HG03354 (cell line): Measurements from ENCODE around the gene NES.

Experiments
- ATAC-seq: cut with Tn5 transposase; IDR thresholded peaks from one replicate; pipeline ENCODE4 v1.9.1; 2021; ENCODE audit warnings: mild to moderate bottlenecking; ENCODE audit not compliant: unreplicated experiment, poor library complexity, severe bottlenecking

Gene NES

DNA sequence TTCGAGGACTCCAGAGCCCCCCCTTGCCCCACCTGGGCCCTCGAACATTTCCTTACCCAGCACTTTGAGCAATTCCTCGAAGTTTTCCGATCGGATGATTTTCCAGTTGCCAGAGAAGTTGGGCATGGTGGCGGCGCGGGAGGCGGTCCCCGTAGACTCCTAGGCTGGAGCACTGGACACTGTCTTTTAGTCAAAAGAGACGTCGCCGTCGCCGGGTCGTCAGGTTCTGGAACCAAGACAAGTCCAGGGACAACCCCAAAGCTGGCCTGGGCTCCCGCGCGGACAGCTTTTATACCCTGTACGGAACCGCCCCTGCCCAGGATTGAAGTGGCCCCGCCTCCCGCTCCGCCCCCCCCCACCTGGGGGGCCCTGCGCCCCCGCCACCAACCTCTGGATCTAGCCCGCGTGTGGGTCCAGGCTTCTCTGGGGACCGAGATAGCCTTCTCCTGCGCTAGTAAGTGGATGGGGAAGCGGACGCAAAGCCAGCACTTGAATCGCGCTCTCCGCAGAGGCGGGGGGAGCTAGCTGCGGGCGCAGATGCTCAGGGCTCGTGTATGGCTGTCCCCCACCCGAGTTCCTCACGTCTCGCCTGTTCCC, 28.2 kb upstream of the NES start, which contains the start of gene CRABP2:
TSS of gene CRABP2 (minus strand) at position 263 of the 597 bp plus-strand sequence. CDS start at position 126, 137 bp downstream.
- ATAC-seq, result no peak

DNA sequence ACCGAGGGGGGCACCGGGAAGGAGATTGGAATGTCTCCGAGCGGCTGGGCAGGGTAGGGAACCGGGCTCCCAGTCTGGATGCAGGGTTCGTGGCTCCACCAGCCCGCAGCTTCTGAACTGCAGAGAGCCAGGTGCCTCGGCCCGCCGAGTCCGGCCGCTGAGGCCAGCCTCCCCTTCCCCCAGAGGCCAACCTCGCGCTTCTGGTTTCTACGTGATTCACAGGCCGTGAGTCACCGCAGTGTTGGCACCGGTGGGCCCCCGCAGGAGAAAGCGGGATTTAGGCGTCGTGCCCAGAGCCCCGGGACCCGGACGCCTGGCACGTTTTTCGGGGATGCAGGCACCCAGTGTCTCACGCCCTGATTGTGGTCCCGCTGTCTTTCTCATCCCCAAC, 27.7 kb upstream of the NES start:
- ATAC-seq, result no peak

DNA sequence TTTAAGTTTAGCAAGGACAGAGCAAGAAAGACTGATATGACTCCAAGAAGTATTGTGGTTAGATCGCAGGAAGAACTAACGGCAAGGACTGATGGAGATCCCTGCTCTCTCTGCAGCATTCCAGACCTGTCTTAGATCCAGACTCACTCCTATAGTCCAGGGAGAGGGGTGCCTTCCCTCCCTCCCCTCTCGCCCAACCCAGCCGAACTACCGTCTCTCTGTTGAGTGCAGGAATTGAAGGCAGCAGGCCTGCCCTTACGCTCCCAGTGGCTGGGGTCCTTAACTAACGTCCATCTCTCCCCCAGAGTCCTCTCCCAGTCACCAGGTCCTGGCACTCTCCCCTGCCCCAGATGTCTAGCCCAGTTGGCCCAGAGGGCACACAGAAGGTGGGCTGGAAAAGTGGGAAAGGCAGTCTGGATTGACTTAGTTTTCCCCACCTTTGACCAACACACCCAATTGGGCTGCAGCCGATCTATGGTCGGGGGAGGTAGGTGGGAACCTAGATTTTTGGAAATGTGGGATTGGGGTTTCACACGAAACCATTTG, 27.0 kb upstream of the NES start:
- ATAC-seq, result no peak

DNA sequence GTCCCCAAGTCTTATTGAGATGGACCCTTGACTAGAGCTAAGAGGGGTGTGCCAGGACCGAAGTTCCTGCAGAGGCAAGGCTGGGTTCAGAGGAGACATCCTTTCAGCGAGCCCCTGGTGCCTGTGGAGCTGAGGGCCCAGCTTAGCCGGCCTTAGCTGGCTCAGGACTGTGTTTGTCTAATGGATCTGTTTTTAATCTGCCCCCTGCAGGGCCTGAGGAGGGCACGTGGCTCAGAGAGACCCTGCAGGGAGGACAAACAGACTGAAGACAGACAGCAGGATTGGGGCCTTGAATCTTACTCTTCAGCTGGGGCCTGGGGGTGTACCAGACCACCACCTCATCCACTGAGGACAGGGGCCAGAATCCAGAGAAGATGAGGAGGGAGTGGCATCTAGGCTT, 26.5 kb upstream of the NES start:
- ATAC-seq, result no peak

DNA sequence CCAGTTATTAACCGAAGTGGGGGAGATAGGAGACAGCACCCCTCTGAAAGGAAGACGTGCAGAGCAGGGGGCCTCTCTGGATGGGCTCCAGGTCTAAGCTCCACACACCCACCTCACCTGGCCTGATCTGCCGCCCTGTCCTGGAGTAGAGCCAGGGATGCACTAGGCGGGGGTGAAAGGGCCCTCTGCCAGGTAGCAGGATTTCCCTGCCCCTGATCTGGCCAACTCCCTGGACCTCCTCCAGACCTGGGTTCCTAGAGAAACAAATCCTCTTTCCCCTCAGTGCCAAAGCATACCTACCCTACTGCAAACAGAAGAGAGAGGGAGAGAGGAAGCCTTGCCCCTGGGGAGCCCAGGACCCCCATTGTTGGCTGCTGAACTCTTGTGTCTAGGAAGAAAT, 26.1 kb upstream of the NES start:
- no peak for ATAC-seq

DNA sequence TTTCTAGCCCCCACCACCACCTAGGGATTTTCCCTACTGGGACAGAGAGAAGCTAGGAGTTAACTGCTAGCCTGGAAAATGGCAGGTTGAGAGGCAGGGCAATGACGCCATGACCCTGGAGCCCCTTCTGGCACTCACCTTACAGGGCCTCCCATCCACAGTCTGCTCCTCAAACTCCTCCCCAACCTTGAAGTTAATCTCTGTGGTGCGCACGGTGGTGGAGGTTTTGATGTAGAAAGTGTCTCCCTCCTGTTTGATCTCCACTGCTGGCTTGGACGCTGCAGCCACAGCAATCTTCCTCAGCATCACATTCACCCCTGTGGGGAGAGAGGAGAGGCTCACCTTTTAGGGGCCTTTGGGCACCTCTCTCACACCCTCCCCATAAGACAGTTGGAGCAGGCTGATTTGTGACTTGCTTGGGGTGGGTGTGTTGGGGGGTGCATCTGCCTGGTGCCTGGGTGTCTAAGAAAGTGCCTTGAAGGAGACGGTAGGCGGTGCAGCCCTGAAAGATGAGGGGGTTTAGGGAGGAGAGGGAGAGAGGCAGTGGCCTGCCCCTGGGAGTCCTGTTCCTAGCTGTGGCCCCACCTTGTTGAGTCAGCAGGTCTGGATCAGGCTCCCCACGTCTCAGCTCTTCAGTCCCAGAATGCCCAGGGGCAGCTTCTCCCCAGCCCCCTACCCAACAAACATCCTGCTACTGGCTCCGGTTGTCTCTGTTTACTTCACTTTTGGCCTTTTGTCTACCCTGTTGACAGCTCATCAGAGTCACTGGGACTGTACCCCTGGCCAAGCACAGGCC, 23.7 kb upstream of the NES start:
- ATAC-seq, result no peak

DNA sequence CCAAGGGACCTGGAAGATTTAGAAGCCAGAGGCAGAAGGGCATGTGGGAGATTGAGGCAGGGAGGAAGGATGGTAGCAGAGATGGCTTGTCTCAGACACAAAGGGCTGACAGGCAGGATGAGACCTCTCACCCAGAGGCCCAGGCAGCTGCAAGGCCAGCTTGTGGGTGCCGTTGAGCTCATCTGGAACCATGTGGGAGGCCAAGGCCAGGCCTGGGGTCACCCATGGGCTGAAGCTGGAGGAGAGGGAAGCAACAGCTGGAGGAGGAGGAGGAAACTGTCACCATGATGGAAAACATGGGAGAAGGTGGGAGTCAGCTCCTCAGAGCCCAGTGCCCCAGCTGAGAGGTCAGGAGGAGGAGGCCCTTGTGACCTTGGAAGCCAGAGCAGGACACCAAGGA, 21.8 kb upstream of the NES start:
- no peak for ATAC-seq

DNA sequence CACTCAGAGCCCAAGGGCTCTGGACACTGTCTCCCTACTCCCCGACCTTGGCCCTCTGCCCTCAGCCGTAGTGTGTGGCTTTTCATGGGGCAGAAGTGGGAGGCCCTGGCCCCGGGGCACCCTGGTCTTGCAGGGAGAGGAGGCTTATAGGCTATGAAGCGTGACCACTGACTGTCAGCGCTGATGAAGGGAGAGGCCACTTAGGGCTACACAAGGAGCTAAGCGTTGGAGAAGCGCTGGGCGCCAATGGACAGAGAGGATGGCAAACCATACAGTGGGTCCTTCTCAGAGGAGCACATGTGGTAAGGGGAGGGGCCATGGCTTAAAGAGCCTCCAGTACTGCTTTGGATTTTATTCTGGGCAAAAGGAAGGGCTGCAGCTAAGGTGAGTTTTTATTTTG, 20.3 kb upstream of the NES start:
- no peak for ATAC-seq

DNA sequence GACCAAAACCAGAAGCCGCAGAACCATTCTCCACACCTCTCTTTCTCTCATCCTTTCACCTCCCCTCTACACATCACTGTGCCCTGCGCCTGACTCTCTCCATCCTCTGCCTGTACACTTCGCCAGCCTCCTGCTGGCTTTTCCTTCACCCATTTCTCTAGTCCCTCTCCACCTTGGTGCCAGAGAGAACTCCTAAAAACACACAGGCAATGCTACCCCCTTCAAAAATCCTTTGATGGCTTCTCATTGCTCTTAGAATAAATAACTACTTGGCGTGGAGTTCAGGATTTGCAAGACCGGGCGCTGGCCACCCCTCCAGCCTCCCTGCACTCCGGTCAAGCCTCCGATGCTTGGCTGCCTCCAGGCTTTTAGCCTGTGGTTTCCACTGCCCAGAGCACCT, 19.5 kb upstream of the NES start:
- ATAC-seq, result no peak

DNA sequence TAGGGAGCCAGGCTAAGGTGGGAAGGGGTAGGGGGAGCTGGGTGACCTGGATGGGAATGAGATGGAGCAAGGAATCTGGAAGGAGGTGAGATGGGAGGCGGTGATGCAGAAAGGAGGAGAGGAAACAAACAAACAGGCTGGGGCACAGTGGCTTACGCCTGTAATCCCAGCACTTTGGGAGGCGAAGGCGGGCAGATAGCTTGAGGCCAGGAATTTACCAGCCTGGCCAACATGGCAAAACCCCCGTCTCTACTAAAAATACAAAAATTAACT, 17.4 kb upstream of the NES start:
- ATAC-seq, result no peak

DNA sequence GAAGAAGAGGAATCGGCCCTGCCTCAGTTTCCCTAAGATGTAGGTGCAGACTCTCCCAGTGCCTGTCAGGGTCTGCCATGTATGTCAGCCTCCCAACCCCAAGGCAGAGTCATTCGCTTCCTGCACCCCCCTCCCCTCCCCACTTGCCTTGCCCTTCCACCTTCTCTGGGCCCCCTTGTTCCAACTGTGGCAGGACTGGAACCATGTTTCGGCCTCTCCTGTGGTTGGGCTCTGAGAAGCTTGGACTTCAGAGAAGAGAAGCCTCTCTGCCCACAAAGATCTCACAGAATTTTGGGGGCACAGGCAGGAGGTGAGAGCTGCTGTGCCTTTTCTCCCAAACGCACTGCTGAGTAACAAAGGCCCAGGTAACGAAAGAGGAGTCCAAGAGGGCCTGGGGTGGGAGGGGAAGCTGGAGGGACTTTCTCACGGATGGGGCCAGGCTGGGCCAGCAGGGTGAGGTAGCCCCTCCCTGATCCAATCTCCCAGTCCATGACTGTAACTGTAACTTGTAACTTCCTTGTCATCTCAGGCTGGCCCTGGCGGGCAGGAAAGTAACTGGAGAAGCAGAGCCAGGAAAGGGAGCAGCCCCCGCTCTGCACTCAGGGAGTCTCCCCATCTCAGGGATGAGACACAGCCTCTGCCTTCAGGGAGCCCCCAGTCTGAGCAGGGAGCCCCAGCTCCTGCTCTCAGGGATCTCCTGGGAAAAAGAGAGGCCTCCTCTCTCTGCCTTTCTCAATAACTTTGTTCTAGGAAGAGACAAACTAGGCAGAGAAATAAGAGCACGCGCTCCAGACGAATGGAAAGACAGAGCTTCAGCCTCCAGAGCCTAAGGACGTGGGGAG, 16.9 kb upstream of the NES start:
- no peak for ATAC-seq

DNA sequence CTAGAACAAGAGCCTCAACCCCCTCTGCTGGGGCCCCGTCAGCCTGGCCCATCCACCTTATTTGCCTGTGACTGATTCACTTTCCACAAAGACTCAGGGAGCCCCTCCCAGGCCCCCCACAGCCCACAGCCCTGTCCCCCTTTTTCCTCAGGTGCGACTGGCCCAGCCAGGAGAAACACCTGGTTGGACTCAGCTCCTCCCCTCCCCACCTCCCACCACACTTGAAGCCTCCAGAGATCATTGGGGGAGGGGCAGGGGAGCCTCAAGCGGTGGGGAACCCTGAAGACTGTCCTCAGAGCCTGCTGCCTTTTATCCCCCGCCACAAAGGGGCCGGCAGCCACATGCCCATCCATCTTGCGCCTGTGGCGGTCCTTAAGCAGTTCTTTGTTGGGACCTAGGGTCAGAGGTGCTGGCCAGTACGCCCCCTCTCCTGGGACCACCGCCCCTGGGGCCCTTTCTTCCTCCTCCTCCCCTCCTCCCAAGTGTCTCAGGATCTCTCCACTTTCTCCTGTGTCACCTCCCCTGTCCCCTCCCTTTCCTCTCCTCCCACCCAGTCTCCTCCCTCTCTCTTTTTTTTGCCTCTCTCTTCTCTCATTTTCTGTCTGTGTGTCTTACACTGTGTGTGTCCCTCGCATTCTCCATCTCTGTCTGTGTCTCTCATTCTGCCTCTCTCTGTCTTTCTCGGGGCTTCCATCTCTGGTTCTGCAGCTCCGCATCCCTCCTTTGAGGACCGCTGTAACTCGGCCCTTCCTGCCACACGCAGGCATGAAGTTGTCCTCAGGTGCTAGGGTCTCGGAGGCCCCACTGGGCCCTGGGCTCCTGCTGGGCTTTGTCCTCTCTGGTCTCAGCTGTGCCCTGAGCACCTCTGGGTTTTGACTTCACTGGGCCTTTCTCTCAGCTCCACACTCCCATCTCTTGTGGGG, 16.0 kb upstream of the NES start:
- ATAC-seq, result no peak

DNA sequence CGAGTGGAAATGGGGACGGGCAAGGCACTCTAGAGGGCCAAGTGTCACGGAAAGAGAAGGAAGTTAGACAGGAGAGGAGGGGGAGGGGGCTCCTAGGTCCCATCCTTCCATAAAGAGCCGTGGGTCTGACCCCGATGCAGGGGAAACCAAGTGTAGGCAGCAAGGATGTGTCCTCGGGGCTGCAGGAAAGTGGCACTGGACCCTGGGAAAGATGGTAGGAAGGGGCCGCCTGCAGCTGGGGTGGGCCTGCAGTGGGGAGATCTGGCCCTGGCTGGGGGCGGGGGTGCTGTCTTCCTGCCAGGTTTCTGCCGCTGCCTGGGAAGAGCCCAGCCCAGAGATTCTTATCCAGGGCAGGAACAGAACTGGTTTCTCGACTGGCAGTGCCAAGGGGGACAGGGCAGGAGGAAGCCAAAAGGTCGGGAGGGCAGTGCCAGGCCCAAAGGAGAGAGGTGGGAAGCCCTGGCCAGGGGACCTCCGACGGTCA, 15.3 kb upstream of the NES start:
- ATAC-seq, result no peak

DNA sequence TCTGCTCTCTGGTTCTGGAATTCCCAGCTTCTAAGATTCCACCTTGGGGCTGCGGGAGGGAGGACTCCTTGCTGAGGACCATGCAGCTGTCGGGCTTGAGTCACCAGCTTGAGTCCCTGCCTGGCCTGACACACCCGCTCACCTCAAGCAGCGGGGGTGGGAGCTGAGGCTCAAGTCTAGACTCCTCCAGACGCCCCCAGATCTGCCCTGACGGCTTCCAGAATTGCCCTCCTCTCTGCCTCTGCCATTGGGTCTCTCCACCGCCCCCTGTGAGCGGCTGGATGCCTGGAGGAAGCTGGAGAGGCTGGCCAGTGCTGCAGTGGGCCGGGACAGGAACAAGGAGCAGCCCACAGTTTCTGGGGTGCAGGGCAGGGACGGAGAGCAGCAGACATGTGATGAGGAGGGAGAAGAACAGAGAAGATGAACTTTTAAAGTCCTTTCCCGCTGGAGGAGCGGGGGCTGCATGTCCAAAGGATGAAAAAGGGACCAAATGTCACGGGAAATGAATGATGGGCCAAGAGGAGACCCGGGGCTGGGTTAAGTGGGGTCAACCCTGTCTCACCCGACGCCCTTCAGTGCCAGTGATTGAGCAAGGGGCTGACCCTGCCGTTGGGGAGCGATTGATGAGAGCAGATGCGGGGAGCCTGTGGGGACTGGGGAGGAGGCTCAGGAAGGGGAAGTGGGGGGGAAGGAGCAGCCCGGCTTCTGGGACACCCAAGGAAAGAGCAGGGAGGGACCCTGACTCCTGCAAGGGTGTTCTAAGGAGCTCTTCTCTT, 14.6 kb upstream of the NES start:
- no peak for ATAC-seq

DNA sequence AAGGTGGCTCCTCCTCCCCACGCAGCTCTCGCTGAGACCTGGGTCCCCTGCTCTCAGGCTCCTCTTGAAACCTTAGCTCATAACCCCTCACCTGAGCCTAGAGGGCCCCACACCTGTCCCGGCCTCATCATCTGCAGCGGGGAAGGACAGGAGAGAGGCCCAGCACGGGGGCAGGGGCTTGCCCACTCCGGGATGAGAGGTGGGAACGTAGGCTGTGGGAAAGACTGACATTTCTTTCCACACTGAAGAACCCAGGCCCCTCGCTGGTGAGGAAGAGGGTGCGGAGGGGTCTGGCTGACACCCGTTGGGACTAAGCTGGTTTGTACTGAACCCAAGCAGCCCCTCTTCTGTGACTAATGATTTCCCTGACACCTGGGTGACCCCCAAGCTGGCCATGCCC, 14.0 kb upstream of the NES start:
- no peak for ATAC-seq

DNA sequence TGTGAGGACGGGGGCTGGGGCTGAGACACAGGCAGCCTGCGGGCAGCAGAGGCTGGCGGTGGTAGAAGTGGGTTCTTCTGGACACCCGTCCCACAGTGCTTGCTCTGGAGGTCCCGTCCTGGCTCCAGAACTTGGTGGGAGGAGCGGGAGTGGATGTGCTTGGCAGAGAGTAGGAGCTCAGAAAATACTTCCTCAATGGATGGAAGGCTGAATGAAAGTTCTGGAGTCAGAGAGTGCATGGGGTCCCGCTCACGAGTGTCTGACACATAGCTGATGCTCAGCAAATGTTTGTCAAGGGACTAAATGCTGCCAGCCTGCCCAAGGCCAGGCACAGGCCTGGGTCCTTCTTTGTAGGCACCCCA, 13.4 kb upstream of the NES start:
- no peak for ATAC-seq

DNA sequence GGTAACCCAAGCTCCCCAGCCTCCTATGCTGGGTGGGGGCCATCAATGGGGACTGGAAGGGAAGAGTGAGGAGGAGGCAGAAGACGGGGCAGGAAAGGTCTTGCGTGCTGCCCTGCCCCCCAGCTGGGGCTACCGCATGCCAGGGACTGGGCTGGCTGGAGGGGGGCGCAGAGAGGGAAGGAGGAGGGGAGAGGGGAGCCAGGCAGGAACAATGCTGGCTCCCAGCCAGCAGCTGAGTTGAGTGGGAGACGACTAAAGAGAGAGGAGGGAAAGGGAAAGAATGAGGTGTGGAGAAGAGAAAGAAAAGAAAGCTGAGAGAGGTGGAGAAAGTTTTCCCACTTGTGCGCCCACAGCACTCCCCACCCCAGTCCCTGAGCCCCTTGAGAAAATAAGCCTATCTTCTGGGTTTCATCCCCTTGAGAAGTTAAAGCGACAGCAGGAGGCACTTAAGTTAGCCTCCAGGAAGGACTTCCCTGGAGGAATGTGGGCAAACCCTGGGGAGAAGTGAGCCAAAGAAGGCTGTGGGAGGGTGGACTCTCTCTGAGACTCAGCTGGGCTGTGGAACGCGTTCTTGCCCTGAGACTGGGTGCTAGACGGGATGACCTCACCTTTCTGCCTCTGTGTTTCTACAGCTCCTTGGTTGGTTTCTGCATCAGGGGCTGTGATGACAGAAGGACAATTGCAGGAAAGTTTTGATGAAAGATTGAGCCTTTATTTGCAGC, 12.9 kb upstream of the NES start:
- ATAC-seq, result no peak
